K562 (cell line): Measurements from ENCODE around the gene ACP4. TPM values are rescaled to one million over a fixed set of nuclear protein-coding genes. Genes with fewer than 3 reads are reported as not detected.
A peak's percentile ranks its signal among the peaks of the same experiment; 100 is the strongest.

Experiments
- DPF2 ChIP-seq: fragments of 450-650 bp; IDR thresholded peaks from 2 replicates; pipeline ENCODE4 v1.6.1; 2016
- LEF1 ChIP-seq: fragments of 450-650 bp; IDR thresholded peaks from 2 replicates; pipeline ENCODE4 v1.6.1; 2016; ENCODE audit warnings: mild to moderate bottlenecking
- NFRKB ChIP-seq: fragments of 450-650 bp; IDR thresholded peaks from 2 replicates; pipeline ENCODE4 v1.6.1; 2016; ENCODE audit warnings: low read depth
- PKNOX1 ChIP-seq: fragments of 450-650 bp; IDR thresholded peaks from 2 replicates; pipeline ENCODE4 v1.6.1; 2016
- TEAD1 ChIP-seq, 2 experiments: fragments of 450-650 bp in 1 of 2; sonication (generic) in 1 of 2; formaldehyde crosslinking; IDR thresholded peaks; 2 replicates each; pipeline versions ENCODE4 v1.4.0 to v1.8.0; 2020 to 2022; ENCODE audit warnings: mild to moderate bottlenecking in 2 of 2, missing genetic modification reagents in 1 of 2
- ZKSCAN8 ChIP-seq: fragments of 200-800 bp; sonication (Bioruptor generic); IDR thresholded peaks from 2 replicates; pipeline ENCODE4 v1.6.1; 2016; ENCODE audit warnings: missing genetic modification characterization, missing compliant biosample characterization
- ZNF124 ChIP-seq: sonication (generic); formaldehyde crosslinking; IDR thresholded peaks from 2 replicates; pipeline ENCODE4 v1.8.1; 2022; ENCODE audit warnings: missing genetic modification reagents
- ZNF408 ChIP-seq: fragments of 250-450 bp; sonication (Bioruptor Pico); IDR thresholded peaks from 2 replicates; pipeline ENCODE4 v1.4.0; 2020; ENCODE audit warnings: low read depth, mild to moderate bottlenecking, moderate library complexity
- polyA plus RNA-seq, 8 experiments: library from polyadenylated mRNA; depleted of rRNA in 4 of 8; stranded (reverse) in 5 of 8; unstranded in 3 of 8; fragments of >200 nt; fragmentation: Nextera tagmentation in 2 of 8; fragmentation: Illumina TruSeq in 1 of 8; extraction: Ambion mirVana in 2 of 8; extraction: Trizol in 1 of 8; gene quantifications; 2 replicates each; pipeline versions ENCODE4 v1.2.1 to v1.2.3, GENCODE V29; 2011 to 2014; ENCODE audit warnings: inconsistent platforms in 1 of 8, missing spikeins in 1 of 8
- total RNA-seq, 7 experiments: library from RNA; depleted of rRNA in 6 of 7; stranded (reverse); fragments of >200 nt in 6 of 7; fragmentation: Illumina TruSeq in 2 of 7; extraction: Trizol in 2 of 7; gene quantifications; 2 replicates each; pipeline versions ENCODE4 v1.2.1 to v1.2.3, GENCODE V29; 2011 to 2021; ENCODE audit warnings: low replicate concordance in 1 of 7
- TF ChIP-seq, protein P1 (sequence below): sonication (generic); formaldehyde crosslinking; IDR thresholded peaks from 2 replicates; pipeline ENCODE4 v1.8.0; 2023; ENCODE audit warnings: missing genetic modification reagents, mild to moderate bottlenecking, borderline replicate concordance
- TF ChIP-seq, protein P2 (sequence below), 2 experiments: fragments of 450-650 bp in 1 of 2; sonication (generic) in 1 of 2; formaldehyde crosslinking in 1 of 2; IDR thresholded peaks; 2 replicates each; pipeline versions ENCODE4 v1.7.1 to v1.9.0; 2016 to 2022; ENCODE audit warnings: inconsistent platforms in 1 of 2, mild to moderate bottlenecking in 1 of 2, missing genetic modification reagents in 1 of 2

Gene ACP4
- total and polyA plus RNA-seq, 9 of the 15 experiments (the other 6 are each of a cell fraction or from before 2014, with no cell fraction given) = not detected

DNA sequence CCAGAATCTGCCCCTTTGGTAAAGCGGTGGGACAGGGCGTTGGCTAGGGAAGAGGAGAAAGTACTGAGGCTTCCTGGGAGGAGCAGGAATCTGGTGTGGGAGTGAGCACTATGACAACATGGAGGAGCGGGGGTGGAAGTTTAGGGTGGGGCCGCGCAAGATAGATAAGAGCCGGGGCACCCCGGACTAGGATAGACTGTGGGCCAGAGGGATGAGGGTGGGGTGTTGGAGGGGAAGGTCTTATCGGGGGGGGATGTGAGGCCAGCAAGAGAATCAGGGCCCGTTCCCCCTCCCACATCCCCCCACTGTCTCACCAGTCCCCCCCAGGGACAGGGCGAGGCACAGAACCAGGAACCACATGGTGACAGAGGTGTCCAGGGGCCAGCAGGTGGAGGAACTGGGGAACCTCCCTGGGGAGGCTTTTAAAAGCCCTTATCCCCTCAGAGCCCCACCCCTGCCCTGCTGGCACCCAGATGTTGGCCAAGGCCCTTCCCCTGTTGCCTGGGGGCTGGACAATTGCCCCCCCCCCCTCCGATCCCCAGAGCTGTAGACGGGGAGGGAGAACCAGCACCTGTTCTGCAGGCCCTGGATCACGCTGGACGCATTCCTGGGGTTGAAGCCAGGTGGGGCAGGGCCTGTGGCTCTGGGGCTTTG is 33.3 kb downstream of the ACP4 start, which contains the start of gene KLK1 (continued):
- TF ChIP-seq, protein P1, sequence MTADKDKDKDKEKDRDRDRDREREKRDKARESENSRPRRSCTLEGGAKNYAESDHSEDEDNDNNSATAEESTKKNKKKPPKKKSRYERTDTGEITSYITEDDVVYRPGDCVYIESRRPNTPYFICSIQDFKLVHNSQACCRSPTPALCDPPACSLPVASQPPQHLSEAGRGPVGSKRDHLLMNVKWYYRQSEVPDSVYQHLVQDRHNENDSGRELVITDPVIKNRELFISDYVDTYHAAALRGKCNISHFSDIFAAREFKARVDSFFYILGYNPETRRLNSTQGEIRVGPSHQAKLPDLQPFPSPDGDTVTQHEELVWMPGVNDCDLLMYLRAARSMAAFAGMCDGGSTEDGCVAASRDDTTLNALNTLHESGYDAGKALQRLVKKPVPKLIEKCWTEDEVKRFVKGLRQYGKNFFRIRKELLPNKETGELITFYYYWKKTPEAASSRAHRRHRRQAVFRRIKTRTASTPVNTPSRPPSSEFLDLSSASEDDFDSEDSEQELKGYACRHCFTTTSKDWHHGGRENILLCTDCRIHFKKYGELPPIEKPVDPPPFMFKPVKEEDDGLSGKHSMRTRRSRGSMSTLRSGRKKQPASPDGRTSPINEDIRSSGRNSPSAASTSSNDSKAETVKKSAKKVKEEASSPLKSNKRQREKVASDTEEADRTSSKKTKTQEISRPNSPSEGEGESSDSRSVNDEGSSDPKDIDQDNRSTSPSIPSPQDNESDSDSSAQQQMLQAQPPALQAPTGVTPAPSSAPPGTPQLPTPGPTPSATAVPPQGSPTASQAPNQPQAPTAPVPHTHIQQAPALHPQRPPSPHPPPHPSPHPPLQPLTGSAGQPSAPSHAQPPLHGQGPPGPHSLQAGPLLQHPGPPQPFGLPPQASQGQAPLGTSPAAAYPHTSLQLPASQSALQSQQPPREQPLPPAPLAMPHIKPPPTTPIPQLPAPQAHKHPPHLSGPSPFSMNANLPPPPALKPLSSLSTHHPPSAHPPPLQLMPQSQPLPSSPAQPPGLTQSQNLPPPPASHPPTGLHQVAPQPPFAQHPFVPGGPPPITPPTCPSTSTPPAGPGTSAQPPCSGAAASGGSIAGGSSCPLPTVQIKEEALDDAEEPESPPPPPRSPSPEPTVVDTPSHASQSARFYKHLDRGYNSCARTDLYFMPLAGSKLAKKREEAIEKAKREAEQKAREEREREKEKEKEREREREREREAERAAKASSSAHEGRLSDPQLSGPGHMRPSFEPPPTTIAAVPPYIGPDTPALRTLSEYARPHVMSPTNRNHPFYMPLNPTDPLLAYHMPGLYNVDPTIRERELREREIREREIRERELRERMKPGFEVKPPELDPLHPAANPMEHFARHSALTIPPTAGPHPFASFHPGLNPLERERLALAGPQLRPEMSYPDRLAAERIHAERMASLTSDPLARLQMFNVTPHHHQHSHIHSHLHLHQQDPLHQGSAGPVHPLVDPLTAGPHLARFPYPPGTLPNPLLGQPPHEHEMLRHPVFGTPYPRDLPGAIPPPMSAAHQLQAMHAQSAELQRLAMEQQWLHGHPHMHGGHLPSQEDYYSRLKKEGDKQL (CRISPR knock-in tag) = 0 out of 2 replicates have a peak, but pooled peaks have one; percentile 64
- TF ChIP-seq DPF2 = peak; percentile 78
- no peak for TF ChIP-seq ZNF408 (CRISPR knock-in tag)
- peak; percentile 62 for TF ChIP-seq LEF1
- TF ChIP-seq, protein P2, sequence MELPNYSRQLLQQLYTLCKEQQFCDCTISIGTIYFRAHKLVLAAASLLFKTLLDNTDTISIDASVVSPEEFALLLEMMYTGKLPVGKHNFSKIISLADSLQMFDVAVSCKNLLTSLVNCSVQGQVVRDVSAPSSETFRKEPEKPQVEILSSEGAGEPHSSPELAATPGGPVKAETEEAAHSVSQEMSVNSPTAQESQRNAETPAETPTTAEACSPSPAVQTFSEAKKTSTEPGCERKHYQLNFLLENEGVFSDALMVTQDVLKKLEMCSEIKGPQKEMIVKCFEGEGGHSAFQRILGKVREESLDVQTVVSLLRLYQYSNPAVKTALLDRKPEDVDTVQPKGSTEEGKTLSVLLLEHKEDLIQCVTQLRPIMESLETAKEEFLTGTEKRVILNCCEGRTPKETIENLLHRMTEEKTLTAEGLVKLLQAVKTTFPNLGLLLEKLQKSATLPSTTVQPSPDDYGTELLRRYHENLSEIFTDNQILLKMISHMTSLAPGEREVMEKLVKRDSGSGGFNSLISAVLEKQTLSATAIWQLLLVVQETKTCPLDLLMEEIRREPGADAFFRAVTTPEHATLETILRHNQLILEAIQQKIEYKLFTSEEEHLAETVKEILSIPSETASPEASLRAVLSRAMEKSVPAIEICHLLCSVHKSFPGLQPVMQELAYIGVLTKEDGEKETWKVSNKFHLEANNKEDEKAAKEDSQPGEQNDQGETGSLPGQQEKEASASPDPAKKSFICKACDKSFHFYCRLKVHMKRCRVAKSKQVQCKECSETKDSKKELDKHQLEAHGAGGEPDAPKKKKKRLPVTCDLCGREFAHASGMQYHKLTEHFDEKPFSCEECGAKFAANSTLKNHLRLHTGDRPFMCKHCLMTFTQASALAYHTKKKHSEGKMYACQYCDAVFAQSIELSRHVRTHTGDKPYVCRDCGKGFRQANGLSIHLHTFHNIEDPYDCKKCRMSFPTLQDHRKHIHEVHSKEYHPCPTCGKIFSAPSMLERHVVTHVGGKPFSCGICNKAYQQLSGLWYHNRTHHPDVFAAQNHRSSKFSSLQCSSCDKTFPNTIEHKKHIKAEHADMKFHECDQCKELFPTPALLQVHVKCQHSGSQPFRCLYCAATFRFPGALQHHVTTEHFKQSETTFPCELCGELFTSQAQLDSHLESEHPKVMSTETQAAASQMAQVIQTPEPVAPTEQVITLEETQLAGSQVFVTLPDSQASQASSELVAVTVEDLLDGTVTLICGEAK (IDR thresholded peaks at IDR 0.05) = no peak
- TF ChIP-seq, protein P2 (CRISPR knock-in tag; IDR thresholded peaks at IDR 0.05) = no peak
- peak in 1 of 2 experiments; percentile 26; a peak in 1 of 4 replicates for TF ChIP-seq TEAD1 (CRISPR knock-in tag; IDR thresholded peaks at IDR 0.05)
- TF ChIP-seq NFRKB = 0 out of 2 replicates have a peak, but pooled peaks have one; percentile 7
- no peak for TF ChIP-seq PKNOX1
- TF ChIP-seq ZNF124 (CRISPR knock-in tag) = no peak
- no peak for TF ChIP-seq ZKSCAN8 (CRISPR knock-in tag)
